ENCODE data around the gene JPH3.

GRCh38 chr16:87715231-87715630, 112.9 kb downstream of the JPH3 start:
- TF ChIP-seq, protein P1, sequence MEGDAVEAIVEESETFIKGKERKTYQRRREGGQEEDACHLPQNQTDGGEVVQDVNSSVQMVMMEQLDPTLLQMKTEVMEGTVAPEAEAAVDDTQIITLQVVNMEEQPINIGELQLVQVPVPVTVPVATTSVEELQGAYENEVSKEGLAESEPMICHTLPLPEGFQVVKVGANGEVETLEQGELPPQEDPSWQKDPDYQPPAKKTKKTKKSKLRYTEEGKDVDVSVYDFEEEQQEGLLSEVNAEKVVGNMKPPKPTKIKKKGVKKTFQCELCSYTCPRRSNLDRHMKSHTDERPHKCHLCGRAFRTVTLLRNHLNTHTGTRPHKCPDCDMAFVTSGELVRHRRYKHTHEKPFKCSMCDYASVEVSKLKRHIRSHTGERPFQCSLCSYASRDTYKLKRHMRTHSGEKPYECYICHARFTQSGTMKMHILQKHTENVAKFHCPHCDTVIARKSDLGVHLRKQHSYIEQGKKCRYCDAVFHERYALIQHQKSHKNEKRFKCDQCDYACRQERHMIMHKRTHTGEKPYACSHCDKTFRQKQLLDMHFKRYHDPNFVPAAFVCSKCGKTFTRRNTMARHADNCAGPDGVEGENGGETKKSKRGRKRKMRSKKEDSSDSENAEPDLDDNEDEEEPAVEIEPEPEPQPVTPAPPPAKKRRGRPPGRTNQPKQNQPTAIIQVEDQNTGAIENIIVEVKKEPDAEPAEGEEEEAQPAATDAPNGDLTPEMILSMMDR (IDR thresholded peaks at IDR 0.05; ENCODE audit: low read depth, low read length, poor library complexity, severe bottlenecking): no peak
- no peak for TF ChIP-seq EZH2phosphoT487 (IDR thresholded peaks at IDR 0.05; ENCODE audit: borderline replicate concordance, low read length)

Measured in DOHH2 (cell line).